SK-N-SH (cell line): ENCODE measurements around the gene FAM171A2. TPM values are rescaled to one million over a fixed set of nuclear protein-coding genes. Genes with fewer than 3 reads are reported as not detected.

Experiments used
- CTCF ChIA-PET: fragments of 300-600, 350-600 bp; formaldehyde crosslinking; extraction: SDS; loops from one replicate; lab custom pipeline; 2021; lab: Yijun Ruan, JAX
- POLR2A ChIA-PET: fragments of 350-600 bp; sonication (Branson Sonifier 250); formaldehyde crosslinking; extraction: SDS; loops from one replicate; lab custom pipeline; 2020; ENCODE audit warnings: antibody characterized with exemption, inconsistent platforms; lab: Yijun Ruan, JAX
- DNase-seq: peaks from one replicate; pipeline ENCODE4 v3.0.0; 2012
- H2AFZ ChIP-seq: fragments of 200-600 bp; sonication (generic); 2 replicates; pipeline ENCODE4 v1.8.1; 2016; ENCODE audit warnings: antibody characterized with exemption, mild to moderate bottlenecking, low read depth
- H3F3A ChIP-seq: fragments of 200-600 bp; sonication (generic); replicated peaks from 2 replicates; pipeline ENCODE3; 2016; ENCODE audit warnings: antibody characterized with exemption, mild to moderate bottlenecking; ENCODE audit not compliant: insufficient read depth
- H3K27ac ChIP-seq, 2 experiments: fragments of 200-500 bp in 1 of 2; fragments of 200-600 bp in 1 of 2; sonication (Bioruptor generic) in 1 of 2; sonication (generic), shearing (Covaris generic) in 1 of 2; 2 replicates each; pipeline versions ENCODE4 v1.5.1 to v1.6.1; 2014 to 2016; ENCODE audit warnings: low read depth in 2 of 2, inconsistent platforms in 1 of 2, low read length in 1 of 2, mild to moderate bottlenecking in 1 of 2, mixed read lengths in 1 of 2
- H3K27me3 ChIP-seq: fragments of 200-600 bp; sonication (generic), shearing (Covaris generic); 2 replicates; pipeline ENCODE4 v1.6.1; 2016; ENCODE audit warnings: mixed run types; ENCODE audit not compliant: insufficient read depth
- H3K36me3 ChIP-seq, 2 experiments: fragments of 200-500 bp in 1 of 2; fragments of 200-600 bp in 1 of 2; sonication (Bioruptor generic) in 1 of 2; sonication (generic) in 1 of 2; replicated peaks in 1 of 2; 2 replicates each; pipeline versions ENCODE3 to v1.5.1; 2014 to 2016; ENCODE audit warnings: low read length in 1 of 2, mild to moderate bottlenecking in 1 of 2; ENCODE audit not compliant: insufficient read depth in 2 of 2, control insufficient read depth in 1 of 2
- H3K4me1 ChIP-seq, 2 experiments: fragments of 200-500 bp in 1 of 2; fragments of 200-600 bp in 1 of 2; sonication (Bioruptor generic) in 1 of 2; sonication (generic), shearing (Covaris generic) in 1 of 2; 2 replicates each; pipeline versions ENCODE4 v1.5.1 to v1.6.1; 2014 to 2016; ENCODE audit warnings: low read depth in 1 of 2, low read length in 1 of 2, mixed run types in 1 of 2; ENCODE audit not compliant: insufficient read depth in 2 of 2, control insufficient read depth in 1 of 2
- H3K4me2 ChIP-seq: fragments of 200-600 bp; sonication (generic), shearing (Covaris generic); 2 replicates; pipeline ENCODE4 v1.6.1; 2017; ENCODE audit warnings: mixed run types
- H3K4me3 ChIP-seq, 2 experiments: fragments of 200-500 bp in 1 of 2; fragments of 200-600 bp in 1 of 2; sonication (Bioruptor generic) in 1 of 2; sonication (generic), shearing (Covaris generic) in 1 of 2; 2 replicates each; pipeline versions ENCODE4 v1.5.1 to v1.8.1; 2014 to 2016; ENCODE audit warnings: low read depth in 2 of 2, inconsistent platforms in 1 of 2, low read length in 1 of 2, mild to moderate bottlenecking in 1 of 2, mixed read lengths in 1 of 2, moderate library complexity in 1 of 2
- H3K79me2 ChIP-seq: fragments of 200-600 bp; sonication (generic); 2 replicates; pipeline ENCODE4 v1.8.1; 2017; ENCODE audit warnings: mild to moderate bottlenecking; ENCODE audit not compliant: insufficient read depth
- H3K9ac ChIP-seq: fragments of 200-600 bp; sonication (generic); 2 replicates; pipeline ENCODE4 v1.6.1; 2017; ENCODE audit warnings: mixed run types
- H3K9me2 ChIP-seq: fragments of 200-600 bp; sonication (generic); 2 replicates; pipeline ENCODE4 v1.6.1; 2017; ENCODE audit warnings: mixed run types
- H3K9me3 ChIP-seq: fragments of 200-600 bp; sonication (generic); 2 replicates; pipeline ENCODE4 v1.6.1; 2017; ENCODE audit warnings: mixed run types, mild to moderate bottlenecking, moderate library complexity
- H4K20me1 ChIP-seq: fragments of 200-600 bp; sonication (generic); 2 replicates; pipeline ENCODE4 v1.6.1; 2017; ENCODE audit warnings: mild to moderate bottlenecking, mixed run types; ENCODE audit not compliant: insufficient read depth
- EP300 ChIP-seq, 2 experiments: IDR thresholded peaks; 2 replicates each; pipeline versions ENCODE4 v1.4.0 to v1.6.1; 2012; ENCODE audit warnings: borderline replicate concordance in 1 of 2, low read depth in 1 of 2, low read length in 1 of 2
- EZH2phosphoT487 ChIP-seq: fragments of 200-600 bp; sonication (generic); IDR thresholded peaks from 2 replicates; pipeline ENCODE4 v1.6.1; 2017; ENCODE audit warnings: low read depth, mixed run types, mild to moderate bottlenecking, antibody characterized with exemption, moderate library complexity, borderline replicate concordance
- FOSL2 ChIP-seq: IDR thresholded peaks from 2 replicates; pipeline ENCODE4 v1.4.0; 2012; ENCODE audit warnings: low read depth, mild to moderate bottlenecking, moderate library complexity, borderline replicate concordance
- FOXJ3 ChIP-seq: sonication (generic); formaldehyde crosslinking; IDR thresholded peaks from 2 replicates; pipeline ENCODE4 v1.5.1; 2020; ENCODE audit warnings: mild to moderate bottlenecking, missing genetic modification reagents
- GABPA ChIP-seq: IDR thresholded peaks from 2 replicates; pipeline ENCODE4 v1.4.0; 2012; ENCODE audit warnings: low read depth, mild to moderate bottlenecking
- GATA2 ChIP-seq: sonication (generic); formaldehyde crosslinking; IDR thresholded peaks from 2 replicates; pipeline ENCODE4 v1.5.0; 2020; ENCODE audit warnings: mild to moderate bottlenecking, missing genetic modification reagents
- JUND ChIP-seq: IDR thresholded peaks from 2 replicates; pipeline ENCODE4 v1.4.0; 2012
- MEF2A ChIP-seq: IDR thresholded peaks from 2 replicates; pipeline ENCODE4 v1.4.0; 2012; ENCODE audit warnings: low read depth, borderline replicate concordance
- MXI1 ChIP-seq: IDR thresholded peaks from 2 replicates; pipeline ENCODE4 v1.6.1; 2012; ENCODE audit warnings: mild to moderate bottlenecking, low read depth, low read length, improper control_type of control experiment
- NFIC ChIP-seq: IDR thresholded peaks from 2 replicates; pipeline ENCODE4 v1.4.0; 2012; ENCODE audit warnings: borderline replicate concordance
- NRF1 ChIP-seq: IDR thresholded peaks from 2 replicates; pipeline ENCODE4 v1.6.1; 2012; ENCODE audit warnings: low read depth, mild to moderate bottlenecking, low read length
- RAD21 ChIP-seq: IDR thresholded peaks from 2 replicates; pipeline ENCODE4 v1.6.1; 2012; ENCODE audit warnings: mild to moderate bottlenecking, low read length
- RCOR1 ChIP-seq: fragments of 150-350 bp; IDR thresholded peaks from 2 replicates; pipeline ENCODE4 v1.6.1; 2017; ENCODE audit warnings: antibody characterized with exemption, low read length
- SIN3A ChIP-seq: IDR thresholded peaks from 2 replicates; pipeline ENCODE4 v1.6.1; 2012; ENCODE audit warnings: low read depth, mild to moderate bottlenecking, low read length, moderate library complexity, borderline replicate concordance
- SMC3 ChIP-seq: IDR thresholded peaks from 2 replicates; pipeline ENCODE4 v1.6.1; 2012; ENCODE audit warnings: low read depth, low read length, improper control_type of control experiment
- TAF1 ChIP-seq: IDR thresholded peaks from 2 replicates; pipeline ENCODE4 v1.6.1; 2012; ENCODE audit warnings: low read depth, mild to moderate bottlenecking, low read length, moderate library complexity, borderline replicate concordance
- TCF12 ChIP-seq: IDR thresholded peaks from 2 replicates; pipeline ENCODE4 v1.4.0; 2012
- TEAD4 ChIP-seq: IDR thresholded peaks from 2 replicates; pipeline ENCODE4 v1.4.0; 2012; ENCODE audit warnings: mild to moderate bottlenecking, borderline replicate concordance; ENCODE audit not compliant: insufficient read depth
- ZBTB33 ChIP-seq: IDR thresholded peaks from 2 replicates; pipeline ENCODE4 v1.4.0; 2012; ENCODE audit warnings: low read depth, borderline replicate concordance
- WGBS: methylation state at CpG from one replicate; pipeline ENCODE4 v1.1.6; 2017; ENCODE audit warnings: low lambda C conversion rate; 5-methylcytosine and 5-hydroxymethylcytosine counted together
- polyA plus RNA-seq, 3 experiments: library from polyadenylated mRNA; depleted of rRNA; stranded (reverse); fragments of >200 nt; gene quantifications; 2 replicates each; pipeline ENCODE4 v1.2.3, GENCODE V29; 2012
- TF ChIP-seq, protein P1 (sequence below): IDR thresholded peaks from 2 replicates; pipeline ENCODE4 v1.6.1; 2012; ENCODE audit warnings: mild to moderate bottlenecking, low read depth, low read length, moderate library complexity

FAM171A2 gene
- polyA plus RNA-seq, 1 of the 3 experiments (the other 2 are of a cell fraction) = 4.9 TPM

DNA sequence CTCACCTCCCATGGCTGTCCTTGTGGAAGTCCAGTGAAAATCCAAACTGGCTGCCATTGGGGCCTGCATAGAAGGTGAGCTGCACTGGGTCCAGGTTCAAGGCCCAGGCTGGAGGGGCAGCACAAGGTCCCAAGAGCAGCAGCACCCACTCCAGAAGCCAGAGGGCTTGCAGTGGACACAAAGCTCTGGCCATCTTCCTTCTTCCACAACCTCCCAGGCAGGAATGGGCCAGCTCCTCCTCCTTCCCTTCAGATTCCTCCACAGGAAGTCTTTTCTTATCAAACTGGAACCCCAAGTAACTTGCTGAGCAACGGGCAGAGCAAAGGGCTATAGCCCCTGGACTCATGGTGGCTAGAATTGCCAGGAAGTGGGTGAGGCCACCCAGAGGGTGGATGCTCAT, 25.6 kb upstream of the FAM171A2 start, which contains the start of gene ITGA2B:
Gene ITGA2B (minus strand): TSS at position 369 of the 400 bp plus-strand sequence. CDS start 176 bp downstream, at position 193.
- Histone ChIP-seq H3K79me2 (no peaks in the 10 kb centered on the region), H3K27ac (no peak within 1 kb of the TSS), H3K27me3 (no peaks in the 10 kb centered on the region)
- TF ChIP-seq FOSL2 (no peak), TAF1 (no peak), FOXJ3 (no peak), NRF1 (no peak), TCF12 (no peak), MEF2A (no peak), RCOR1 (no peak)
- TF ChIP-seq, all 33 proteins: peak for 0
- Histone ChIP-seq H3K36me3 (no peaks in the 10 kb centered on the region), H3K9me3 (no peaks in the 10 kb centered on the region), H2AFZ (no peak within 1 kb of the TSS), H3K9ac (no peak within 1 kb of the TSS), H3K4me2 (no peak within 1 kb of the TSS), H4K20me1 (no peaks in the 10 kb centered on the region), H3K4me3 (no peak within 1 kb of the TSS), H3F3A (peaks cover 9% of the 10 kb centered on the region), H3K4me1 (peaks cover 0 to 13% of the 10 kb centered on the region in 2 experiments; a peak in 1 of 4 replicates), H3K9me2 (no peaks in the 10 kb centered on the region)
- 90% methylated on average over 1 of the region's 1 CpG for WGBS
- CTCF ChIA-PET = interaction anchor here (3.5 kb wide), 1 partner anchor 11 kb away, joined by 12 read pairs; no protein-coding TSS in a partner anchor
- no peak for DNase-seq
- POLR2A ChIA-PET = no interaction called here

- Histone ChIP-seq H3K9ac (no peak overlapping the region), H3K36me3 (no peaks in the 10 kb centered on the region), H3F3A (peaks cover 6% of the 10 kb centered on the region), H3K4me1 (peaks cover 0 to 13% of the 10 kb centered on the region in 2 experiments; a peak in 1 of 4 replicates), H3K27ac (no peak overlapping the region), H3K27me3 (no peaks in the 10 kb centered on the region), H3K4me3 (no peak overlapping the region), H3K9me3 (no peaks in the 10 kb centered on the region), H3K9me2 (no peaks in the 10 kb centered on the region), H4K20me1 (no peaks in the 10 kb centered on the region), H3K79me2 (no peaks in the 10 kb centered on the region), H2AFZ (no peak overlapping the region), H3K4me2 (no peak overlapping the region)
- ChIA-PET POLR2A (no interaction called here), CTCF (interaction anchor here (1.9 kb wide), 1 partner anchor 12 kb away, joined by 4 read pairs; no protein-coding TSS in a partner anchor)
- no peak for DNase-seq
- 92% methylated on average over 2 of the region's 2 CpGs for WGBS
- TF ChIP-seq MEF2A (no peak), GABPA (no peak), SMC3 (no peak), RAD21 (no peak), JUND (no peak), NFIC (no peak), ZBTB33 (no peak), GATA2 (CRISPR knock-in tag) (no peak), EZH2phosphoT487 (no peak), EP300 (IDR thresholded peaks at IDR 0.05; ENCODE audit: borderline replicate concordance in 1 of 2, low read depth in 1 of 2, low read length in 1 of 2) (no peak), SIN3A (no peak), TEAD4 (no peak), TAF1 (no peak), MXI1 (no peak), TCF12 (no peak), FOXJ3 (no peak), RCOR1 (no peak)
- TF ChIP-seq, protein P1, sequence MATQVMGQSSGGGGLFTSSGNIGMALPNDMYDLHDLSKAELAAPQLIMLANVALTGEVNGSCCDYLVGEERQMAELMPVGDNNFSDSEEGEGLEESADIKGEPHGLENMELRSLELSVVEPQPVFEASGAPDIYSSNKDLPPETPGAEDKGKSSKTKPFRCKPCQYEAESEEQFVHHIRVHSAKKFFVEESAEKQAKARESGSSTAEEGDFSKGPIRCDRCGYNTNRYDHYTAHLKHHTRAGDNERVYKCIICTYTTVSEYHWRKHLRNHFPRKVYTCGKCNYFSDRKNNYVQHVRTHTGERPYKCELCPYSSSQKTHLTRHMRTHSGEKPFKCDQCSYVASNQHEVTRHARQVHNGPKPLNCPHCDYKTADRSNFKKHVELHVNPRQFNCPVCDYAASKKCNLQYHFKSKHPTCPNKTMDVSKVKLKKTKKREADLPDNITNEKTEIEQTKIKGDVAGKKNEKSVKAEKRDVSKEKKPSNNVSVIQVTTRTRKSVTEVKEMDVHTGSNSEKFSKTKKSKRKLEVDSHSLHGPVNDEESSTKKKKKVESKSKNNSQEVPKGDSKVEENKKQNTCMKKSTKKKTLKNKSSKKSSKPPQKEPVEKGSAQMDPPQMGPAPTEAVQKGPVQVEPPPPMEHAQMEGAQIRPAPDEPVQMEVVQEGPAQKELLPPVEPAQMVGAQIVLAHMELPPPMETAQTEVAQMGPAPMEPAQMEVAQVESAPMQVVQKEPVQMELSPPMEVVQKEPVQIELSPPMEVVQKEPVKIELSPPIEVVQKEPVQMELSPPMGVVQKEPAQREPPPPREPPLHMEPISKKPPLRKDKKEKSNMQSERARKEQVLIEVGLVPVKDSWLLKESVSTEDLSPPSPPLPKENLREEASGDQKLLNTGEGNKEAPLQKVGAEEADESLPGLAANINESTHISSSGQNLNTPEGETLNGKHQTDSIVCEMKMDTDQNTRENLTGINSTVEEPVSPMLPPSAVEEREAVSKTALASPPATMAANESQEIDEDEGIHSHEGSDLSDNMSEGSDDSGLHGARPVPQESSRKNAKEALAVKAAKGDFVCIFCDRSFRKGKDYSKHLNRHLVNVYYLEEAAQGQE = no peak
These were observed 24.2 kb upstream of the FAM171A2 start for GRCh38 chr17:44387804-44388203.
